Astrocyte (in vitro differentiated cells and primary cell): Measurements from ENCODE around the gene MAGI1. TPM values are rescaled to one million over a fixed set of nuclear protein-coding genes. Genes with fewer than 3 reads are reported as not detected.

ENCODE experiments used
- DNase-seq: peaks from one replicate; pipeline ENCODE4 v3.0.0-alpha.2; 2010; ENCODE audit warnings: low read depth
- FAIRE-seq: peaks from 2 replicates; lab custom pipeline; 2011; peaks lifted over from hg19 to GRCh38; lab: Jason Lieb, UNC
- H2AFZ ChIP-seq: 2 replicates; pipeline ENCODE4 v1.6.0; 2012; ENCODE audit warnings: low read depth, low read length, inconsistent platforms
- H3K27ac ChIP-seq: 2 replicates; pipeline ENCODE4 v1.5.1; 2011; ENCODE audit warnings: low read depth, low read length, inconsistent platforms
- H3K27me3 ChIP-seq: 2 replicates; pipeline ENCODE4 v1.6.0; 2011; ENCODE audit warnings: low read length, inconsistent platforms; ENCODE audit not compliant: insufficient read depth
- H3K36me3 ChIP-seq: 2 replicates; pipeline ENCODE4 v1.5.1; 2011; ENCODE audit warnings: low read length, inconsistent platforms; ENCODE audit not compliant: insufficient read depth
- H3K4me1 ChIP-seq: 2 replicates; pipeline ENCODE4 v1.5.1; 2011; ENCODE audit warnings: low read length, inconsistent platforms; ENCODE audit not compliant: insufficient read depth
- H3K4me2 ChIP-seq: 2 replicates; pipeline ENCODE4 v1.6.0; 2012; ENCODE audit warnings: low read length, inconsistent platforms
- H3K4me3 ChIP-seq: 2 replicates; pipeline ENCODE4 v1.5.1; 2011; ENCODE audit warnings: low read depth, mild to moderate bottlenecking, low read length, inconsistent platforms; ENCODE audit not compliant: insufficient read depth
- H3K79me2 ChIP-seq: 2 replicates; pipeline ENCODE4 v1.6.0; 2012; ENCODE audit warnings: mild to moderate bottlenecking, low read length, inconsistent platforms; ENCODE audit not compliant: insufficient read depth
- H3K9ac ChIP-seq: 2 replicates; pipeline ENCODE4 v1.6.0; 2012; ENCODE audit warnings: mild to moderate bottlenecking, low read length, inconsistent platforms
- H3K9me3 ChIP-seq: 2 replicates; pipeline ENCODE4 v1.5.1; 2012; ENCODE audit warnings: low read depth, mild to moderate bottlenecking, low read length, inconsistent platforms; ENCODE audit not compliant: insufficient read depth
- H4K20me1 ChIP-seq: 2 replicates; pipeline ENCODE4 v1.6.0; 2012; ENCODE audit warnings: low read length, inconsistent platforms; ENCODE audit not compliant: insufficient read depth
- H3K27ac Mint-ChIP-seq: one replicate; pipeline ENCODE4 v1.8.0; 2021; ENCODE audit warnings: mild to moderate bottlenecking, mixed read lengths; ENCODE audit not compliant: unreplicated experiment
- H3K27me3 Mint-ChIP-seq: one replicate; pipeline ENCODE4 v1.8.0; 2021; ENCODE audit warnings: low read depth, mixed read lengths; ENCODE audit not compliant: unreplicated experiment
- H3K36me3 Mint-ChIP-seq: one replicate; pipeline ENCODE4 v1.8.0; 2021; ENCODE audit warnings: low read depth, mixed read lengths; ENCODE audit not compliant: unreplicated experiment
- H3K4me1 Mint-ChIP-seq: one replicate; pipeline ENCODE4 v1.8.0; 2021; ENCODE audit warnings: low read depth, mixed read lengths; ENCODE audit not compliant: unreplicated experiment
- H3K4me3 Mint-ChIP-seq: one replicate; pipeline ENCODE4 v1.8.0; 2021; ENCODE audit warnings: mild to moderate bottlenecking, moderate library complexity, mixed read lengths; ENCODE audit not compliant: unreplicated experiment
- H3K9me3 Mint-ChIP-seq: one replicate; pipeline ENCODE4 v1.8.0; 2021; ENCODE audit warnings: mild to moderate bottlenecking, mixed read lengths; ENCODE audit not compliant: unreplicated experiment
- CTCF ChIP-seq: IDR thresholded peaks from 2 replicates; pipeline ENCODE4 v1.5.1; 2011; ENCODE audit warnings: low read depth, mild to moderate bottlenecking, inconsistent platforms, low read length, moderate library complexity; ENCODE audit not compliant: insufficient read depth
- EZH2 ChIP-seq: IDR thresholded peaks from 2 replicates; pipeline ENCODE4 v1.6.1; 2012; ENCODE audit warnings: mild to moderate bottlenecking, low read length, inconsistent platforms; ENCODE audit not compliant: insufficient read depth
- total RNA-seq: library from RNA; stranded (reverse); gene quantifications from 2 replicates; pipeline ENCODE4 v1.2.1, GENCODE V29; 2021

Gene MAGI1
- total RNA-seq, 1 donor from 2014 or later, result 31.8 TPM

- Histone ChIP-seq H3K4me1 (no peaks in the 10 kb centered on the region), H3K79me2 (no peaks in the 10 kb centered on the region), H4K20me1 (peaks cover 4% of the 10 kb centered on the region), H3K27ac (no peak overlapping the region), H3K9ac (no peak overlapping the region), H3K36me3 (peaks cover 3% of the 10 kb centered on the region), H3K4me3 (no peak overlapping the region), H3K9me3 (no peaks in the 10 kb centered on the region), H3K4me2 (no peak overlapping the region), H2AFZ (no peak overlapping the region), H3K27me3 (no peaks in the 10 kb centered on the region)
- H3K27ac Mint-ChIP-seq, result no peak overlapping the region
- H3K4me3 Mint-ChIP-seq, result no peak overlapping the region
- H3K27me3 Mint-ChIP-seq, result no peaks in the 10 kb centered on the region
- H3K36me3 Mint-ChIP-seq, result peaks cover 10% of the 10 kb centered on the region
- no peak for DNase-seq
- H3K9me3 Mint-ChIP-seq, result no peaks in the 10 kb centered on the region
- TF ChIP-seq CTCF, result peak; percentile 52
- no peak for TF ChIP-seq EZH2
- no peaks in the 10 kb centered on the region for H3K4me1 Mint-ChIP-seq
- FAIRE-seq, result no peak
Observed at GRCh38 chr3:65425880-65426279, 612.8 kb downstream of the MAGI1 start.

- no peaks in the 10 kb centered on the region for H3K9me3 Mint-ChIP-seq
- DNase-seq (no peak), FAIRE-seq (no peak)
Observed at GRCh38 chr3:65422154-65422553, 616.6 kb downstream of the MAGI1 start.

More at GRCh38 chr3:65422154-65422553, 616.6 kb downstream of the MAGI1 start:
- Histone ChIP-seq H3K27ac (no peak overlapping the region), H3K27me3 (no peaks in the 10 kb centered on the region), H2AFZ (no peak overlapping the region), H4K20me1 (peaks cover 4% of the 10 kb centered on the region), H3K9ac (no peak overlapping the region), H3K79me2 (no peaks in the 10 kb centered on the region), H3K9me3 (no peaks in the 10 kb centered on the region), H3K36me3 (no peaks in the 10 kb centered on the region), H3K4me2 (no peak overlapping the region), H3K4me1 (no peaks in the 10 kb centered on the region), H3K4me3 (no peak overlapping the region)
- no peak overlapping the region for H3K27ac Mint-ChIP-seq
- peaks cover 2% of the 10 kb centered on the region for H3K4me1 Mint-ChIP-seq
- no peaks in the 10 kb centered on the region for H3K27me3 Mint-ChIP-seq
- TF ChIP-seq CTCF (no peak), EZH2 (no peak)
- H3K36me3 Mint-ChIP-seq, result peaks cover 5% of the 10 kb centered on the region
- no peak overlapping the region for H3K4me3 Mint-ChIP-seq
